ENCODE results near the gene SSPN. TPM values are rescaled to one million over a fixed set of nuclear protein-coding genes. Genes with fewer than 3 reads are reported as not detected.

Gene SSPN
- total RNA-seq, 1 experiment from 2014 or later, result 0.17 TPM

- RAD21 ChIA-PET (ENCODE audit: low non-redundant PET in 1 of 2, low total read pairs in 2 of 2, uncharacterized antibody in 2 of 2, unreplicated experiment in 2 of 2), result no interaction called here
- Histone ChIP-seq H3K9me3 (ENCODE audit: control insufficient read depth in 1 of 2, insufficient read depth in 1 of 2, low read depth in 1 of 2, low read length in 2 of 2) (no peaks in the 10 kb centered on the region), H3K4me3 (replicated peaks in 1 of 2; ENCODE audit: low read depth in 1 of 2, low read length in 2 of 2) (no peak overlapping the region), H2AFZ (ENCODE audit: low read depth, low read length, poor library complexity, severe bottlenecking) (no peak overlapping the region), H3K4me1 (ENCODE audit: control insufficient read depth in 1 of 2, insufficient read depth in 2 of 2, low read length in 2 of 2) (no peaks in the 10 kb centered on the region), H3K27ac (ENCODE audit: low read depth, low read length) (no peak overlapping the region), H3K36me3 (ENCODE audit: control insufficient read depth in 1 of 2, insufficient read depth in 2 of 2, low read length in 2 of 2) (no peaks in the 10 kb centered on the region), H3K79me2 (ENCODE audit: insufficient read depth, low read length) (no peaks in the 10 kb centered on the region), H3K9me2 (ENCODE audit: insufficient read depth) (no peaks in the 10 kb centered on the region), H4K20me1 (ENCODE audit: insufficient read depth) (no peaks in the 10 kb centered on the region), H3K4me2 (ENCODE audit: low read length) (no peak overlapping the region), H3K27me3 (ENCODE audit: insufficient read depth, low read length) (no peaks in the 10 kb centered on the region; the same call in 1 of the 2 replicates), H3K9ac (ENCODE audit: low read length) (no peak overlapping the region)
- BruUV-seq (replicated peaks), result no TSS peak
- no peak for ATAC-seq
- DNase-seq (ENCODE audit: low read depth, low spot score), result no peak
- POLR2A ChIA-PET, result no interaction called here
- TF ChIP-seq CBX3 (IDR thresholded peaks at IDR 0.05; ENCODE audit: low read depth), result no peak
- no peak for TF ChIP-seq REST (IDR thresholded peaks at IDR 0.05; ENCODE audit: low read depth)
- no peak for TF ChIP-seq JUND (IDR thresholded peaks at IDR 0.05)
- no peak for TF ChIP-seq RAD21 (IDR thresholded peaks at IDR 0.05; ENCODE audit: low read depth)
- TF ChIP-seq SP1 (IDR thresholded peaks at IDR 0.05; ENCODE audit: low read depth), result no peak
- no peak for TF ChIP-seq SIN3A (IDR thresholded peaks at IDR 0.05; ENCODE audit: low read depth)
- no peak for TF ChIP-seq POLR2AphosphoS5 (IDR thresholded peaks at IDR 0.05; ENCODE audit: low read depth, low read length)
- no peak for TF ChIP-seq EZH2phosphoT487 (IDR thresholded peaks at IDR 0.05; ENCODE audit: borderline replicate concordance)
- CTCF ChIA-PET, result no interaction called here
- intact Hi-C loops (cut with micrococcal nuclease), result no loop called here
Measured at GRCh38 chr12:26193539-26193938, 1.8 kb upstream of the SSPN start.

All from HCT116 (cell line).